ENCODE measurements around the gene CTXN3.
A peak's percentile ranks its signal among the peaks of the same experiment; 100 is the strongest.
"Not testable (repeated sequence)": the region's sequence is repeated elsewhere in the genome, so short reads cannot be mapped to it uniquely, and the experiment has no call there.

Gene CTXN3

DNA sequence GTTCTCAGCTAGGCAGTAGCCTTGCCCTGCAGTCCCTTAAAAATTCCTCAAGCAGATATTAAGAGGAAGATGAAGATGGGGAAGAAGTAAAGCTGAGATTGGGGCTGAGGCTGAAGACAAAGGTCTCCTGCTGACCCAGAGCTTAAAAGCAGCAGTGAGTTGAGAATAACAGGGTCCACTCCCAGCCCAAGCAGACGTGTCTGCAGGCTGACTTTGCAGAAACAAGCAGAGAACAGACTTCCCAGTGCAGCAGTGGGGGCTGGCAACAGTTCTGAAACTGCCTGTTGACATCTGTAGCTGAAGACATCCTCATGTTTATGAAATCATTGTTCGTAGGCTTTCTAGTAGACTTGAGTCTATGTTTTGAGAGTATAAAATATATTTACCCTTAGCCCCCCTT, 1.1 kb downstream of the CTXN3 start:
- H3K27ac ChIP-seq: no peak overlapping the region
- DNase-seq (ENCODE audit: low read depth, low spot score): no peak

DNA sequence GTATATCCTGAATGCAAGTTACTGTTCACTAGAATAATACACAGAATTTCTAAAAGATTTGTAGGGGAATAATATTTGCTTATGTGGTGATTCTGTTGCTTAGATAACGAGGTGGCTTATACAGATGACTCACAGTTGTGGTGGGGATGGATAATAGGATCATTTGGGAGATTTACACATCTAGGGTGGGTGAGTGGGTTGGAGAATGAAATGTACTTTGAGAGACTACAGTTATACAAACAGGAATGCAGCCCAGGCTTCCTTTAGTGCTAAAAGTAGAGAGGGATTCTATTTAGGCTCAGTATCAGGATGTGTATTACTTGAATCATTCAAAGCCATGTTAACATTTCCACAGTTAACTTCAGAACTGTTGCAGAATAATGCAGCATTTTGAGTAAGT, 1.8 kb downstream of the CTXN3 start:
- DNase-seq (ENCODE audit: low read depth, low spot score): no peak
- no peak overlapping the region for H3K27ac ChIP-seq

DNA sequence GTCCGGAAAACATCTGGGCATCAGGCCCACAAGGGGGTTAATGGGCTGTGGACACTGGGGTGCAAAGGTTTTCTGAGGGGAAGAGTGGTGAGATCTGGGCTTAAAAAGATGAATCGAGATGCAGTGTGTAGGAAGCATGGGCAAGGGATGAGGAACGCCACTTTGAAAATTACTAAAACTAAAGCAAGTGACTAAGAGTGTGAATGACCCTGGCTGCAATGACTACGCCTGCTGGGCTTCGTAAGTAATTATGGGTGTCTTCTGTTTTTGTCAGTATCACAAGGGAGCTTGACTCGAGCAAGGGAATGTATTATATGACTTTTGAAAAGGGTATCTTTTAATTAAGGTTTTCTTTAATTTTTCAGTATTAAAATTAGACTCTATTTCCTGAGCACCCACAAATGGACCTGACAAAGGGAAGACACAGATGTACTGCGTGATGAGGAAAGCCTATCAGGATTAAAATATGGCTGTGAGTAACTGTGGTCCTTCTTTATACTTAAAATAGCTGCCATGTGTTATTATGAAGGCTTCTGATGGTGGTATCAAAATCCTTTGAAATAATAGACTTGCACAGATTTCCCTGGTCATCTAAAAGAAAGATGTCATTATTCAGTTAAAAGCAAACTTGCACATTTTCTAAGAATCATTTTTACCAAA, 4.2 kb downstream of the CTXN3 start:
- no peak overlapping the region for H3K27ac ChIP-seq
- DNase-seq (ENCODE audit: low read depth, low spot score): no peak

DNA sequence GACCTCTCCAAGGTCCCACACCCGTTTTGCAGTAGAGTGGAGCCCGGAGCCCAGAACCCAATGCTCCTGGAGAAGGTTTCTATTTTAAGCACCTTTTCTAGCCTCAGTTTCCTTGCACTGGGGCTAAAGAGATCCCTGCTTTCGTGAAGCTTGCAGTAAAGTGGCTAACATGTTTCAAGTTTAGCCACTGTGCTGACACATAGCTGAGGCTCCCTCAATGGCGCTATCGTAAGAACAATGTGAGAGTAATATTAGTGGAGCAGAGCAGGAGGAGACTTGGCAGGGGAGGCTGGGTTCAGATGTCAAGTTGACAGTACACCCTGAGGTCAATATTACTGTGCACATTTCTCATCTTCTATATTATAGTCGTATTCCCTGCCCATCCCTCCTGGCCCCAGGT, 7.9 kb downstream of the CTXN3 start:
- no peak overlapping the region for H3K27ac ChIP-seq
- no peak for DNase-seq (ENCODE audit: low read depth, low spot score)

DNA sequence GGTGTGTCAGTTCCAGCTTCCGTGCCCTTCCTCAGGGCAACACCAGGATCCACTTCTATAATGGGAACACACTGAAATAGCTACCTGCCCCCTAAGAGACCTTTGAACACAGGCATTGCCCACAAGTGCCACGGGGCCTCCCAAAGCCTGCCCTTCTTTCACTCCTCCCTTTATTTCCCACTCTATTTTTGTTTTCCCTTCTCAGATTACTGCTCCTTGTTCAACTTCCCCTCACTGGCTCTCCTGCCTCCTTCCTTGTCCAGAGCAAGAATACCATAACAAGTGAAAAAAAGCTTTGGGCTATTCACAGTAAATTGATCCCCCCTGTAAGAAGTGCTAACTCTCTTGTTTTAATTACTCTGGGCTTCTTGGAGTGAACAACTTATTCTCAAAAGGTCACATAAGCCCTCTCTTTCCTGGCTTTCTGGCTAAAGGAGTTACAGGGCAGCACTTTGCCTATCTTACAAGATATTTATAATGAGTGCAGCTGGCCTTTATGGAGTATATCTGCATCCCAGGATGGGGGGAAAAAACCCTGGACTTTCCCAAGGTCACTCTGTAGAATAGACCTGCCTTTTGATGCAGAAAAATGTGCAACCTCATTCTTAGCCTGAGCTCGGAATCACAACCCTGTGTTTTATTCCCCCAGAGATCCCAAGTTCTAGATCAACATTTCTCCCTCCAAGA, 11.3 kb downstream of the CTXN3 start:
- no peak overlapping the region for H3K27ac ChIP-seq
- no peak for DNase-seq (ENCODE audit: low read depth, low spot score)

DNA sequence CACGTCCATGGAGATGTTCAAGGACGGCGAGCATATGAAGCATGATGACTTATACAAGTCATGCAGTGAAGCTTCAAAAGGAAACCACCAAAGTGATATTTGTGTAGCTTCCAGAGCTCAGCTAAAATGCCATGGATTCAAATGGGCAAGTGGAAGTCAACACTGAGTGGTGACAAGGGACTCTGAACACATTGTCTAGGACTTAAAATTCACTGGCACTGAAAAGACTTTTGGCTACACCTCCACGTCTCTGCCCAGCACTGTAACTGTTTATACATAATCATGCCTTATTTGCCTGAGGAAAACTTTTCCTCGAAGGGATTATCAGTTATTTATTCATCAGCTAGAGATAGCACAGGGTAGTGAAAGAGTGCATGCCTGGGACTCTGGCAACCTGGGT, 15.2 kb downstream of the CTXN3 start:
- no peak for DNase-seq (ENCODE audit: low read depth, low spot score)
- no peak overlapping the region for H3K27ac ChIP-seq

DNA sequence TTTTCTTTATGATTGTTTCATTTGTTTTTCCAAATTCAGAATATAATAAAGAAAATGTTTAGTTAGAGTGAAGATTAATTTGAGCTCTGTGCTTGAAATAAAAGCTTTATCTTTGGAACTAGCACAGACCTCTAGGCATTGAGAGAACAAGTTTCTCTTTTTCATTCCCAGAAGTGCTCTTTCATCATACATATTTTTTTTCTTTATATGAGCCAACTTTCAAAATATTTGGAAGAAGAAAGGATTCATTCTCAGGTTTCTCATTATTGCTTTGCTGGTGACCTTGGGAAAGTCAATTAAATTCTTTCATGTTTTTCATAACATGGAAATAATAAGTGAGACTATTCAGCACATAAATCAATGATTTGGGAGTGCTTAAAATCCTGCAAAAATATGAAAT, 16.8 kb downstream of the CTXN3 start:
- no peak for DNase-seq (ENCODE audit: low read depth, low spot score)

DNA sequence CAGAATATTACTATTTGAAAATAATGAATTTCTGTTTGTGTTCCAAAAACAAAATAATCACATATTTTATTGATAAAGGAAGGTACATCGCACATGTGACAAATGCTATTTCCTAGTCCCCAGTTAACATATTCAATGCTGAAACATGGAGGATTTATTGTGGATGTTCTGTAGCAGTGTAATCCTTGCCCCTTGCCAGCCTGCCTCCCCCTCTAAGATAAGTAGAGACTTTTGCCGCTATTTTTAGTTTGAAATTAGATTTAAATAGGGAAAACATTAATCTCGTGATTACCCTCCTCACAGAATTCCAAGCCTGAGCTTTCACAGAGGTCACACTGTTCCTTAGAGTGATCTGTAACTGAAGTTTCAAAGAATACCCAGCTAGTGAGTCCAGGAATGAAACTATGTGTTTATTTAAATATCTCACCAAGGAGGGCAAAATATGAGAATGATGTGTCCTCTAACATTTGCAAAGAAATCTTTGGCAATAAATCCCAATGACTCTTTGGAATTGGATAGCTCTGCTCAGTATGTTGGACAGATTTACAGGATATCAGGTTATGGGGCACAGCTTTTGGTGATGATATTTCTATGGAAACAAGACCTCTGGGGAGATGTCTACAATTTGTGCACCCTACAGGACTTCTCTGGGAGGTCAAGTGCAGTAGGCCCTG, 17.3 kb downstream of the CTXN3 start:
- no peak for DNase-seq (ENCODE audit: low read depth, low spot score)
- no peak overlapping the region for H3K27ac ChIP-seq

More for the DNA sequence above, 16.8 kb downstream of the CTXN3 start:
- H3K27ac ChIP-seq: no peak overlapping the region

DNA sequence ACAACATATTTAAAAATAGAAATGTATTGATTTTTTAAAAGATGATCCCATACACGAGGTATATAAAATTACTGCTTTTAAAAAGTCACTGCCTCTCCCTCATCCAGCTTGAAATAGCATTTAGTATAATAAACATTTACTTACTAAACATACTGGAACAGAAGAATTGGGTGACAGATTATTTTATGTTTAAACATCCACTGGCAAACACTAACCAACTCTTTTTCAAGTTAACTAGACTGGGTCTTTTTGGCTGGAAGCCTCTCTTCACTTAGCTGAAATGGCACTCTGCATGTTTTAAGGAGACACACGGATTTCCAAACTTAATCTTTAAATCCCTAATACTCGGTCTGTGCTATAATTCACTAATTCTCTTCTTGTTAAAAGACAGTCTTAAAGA, 19.0 kb downstream of the CTXN3 start:
- DNase-seq (ENCODE audit: low read depth, low spot score): no peak
- H3K27ac ChIP-seq: no peak overlapping the region

DNA sequence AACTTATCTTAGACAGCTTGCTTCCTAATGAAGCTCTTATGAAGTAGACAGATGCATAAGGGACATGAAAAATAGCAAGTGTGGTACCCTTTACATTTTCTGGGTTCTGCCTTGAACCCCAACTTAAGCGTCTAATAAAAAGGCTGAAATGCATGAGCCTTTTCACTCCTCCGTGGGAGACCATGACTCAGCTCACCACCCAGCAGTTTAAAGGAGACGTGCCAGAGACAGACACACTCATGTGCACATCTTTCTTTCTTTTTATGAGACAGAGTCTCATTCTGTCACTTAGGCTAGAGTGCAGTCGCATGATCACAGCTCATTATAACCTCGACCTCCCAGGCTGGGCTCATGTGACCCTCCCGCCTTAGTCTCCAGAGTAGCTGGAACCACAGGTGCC, 22.3 kb downstream of the CTXN3 start:
- no peak overlapping the region for H3K27ac ChIP-seq
- no peak for DNase-seq (ENCODE audit: low read depth, low spot score)

DNA sequence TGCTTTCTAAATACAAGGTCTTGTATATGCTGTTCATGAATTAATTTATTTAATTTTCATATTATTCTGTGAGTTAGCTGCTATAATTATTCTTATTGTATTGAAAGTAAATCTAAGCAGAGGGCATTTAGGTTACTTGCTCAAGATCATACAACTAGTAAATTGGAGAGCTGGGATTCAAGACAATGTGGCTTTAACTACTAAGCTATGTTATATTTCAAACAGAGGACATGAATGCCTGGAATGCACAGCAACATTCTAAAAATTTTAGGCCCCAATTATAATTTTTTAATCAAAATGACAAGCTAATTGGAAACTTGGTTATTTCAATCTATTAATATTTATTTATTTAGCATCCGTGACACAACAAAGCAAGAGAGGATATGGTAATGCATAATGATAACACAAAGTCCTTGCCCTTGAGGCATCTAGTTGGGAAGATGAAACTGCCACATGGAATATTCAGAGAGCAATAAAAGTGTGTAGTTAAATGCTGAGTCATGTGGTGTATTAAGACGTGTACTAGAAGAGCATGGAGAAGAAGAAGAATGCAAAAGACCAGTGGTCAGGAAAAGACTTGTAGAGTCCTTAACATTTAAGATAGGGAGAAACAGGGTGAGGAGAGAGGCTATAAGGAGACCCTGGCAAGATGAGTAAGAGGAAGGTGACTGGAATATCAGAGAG, 24.4 kb downstream of the CTXN3 start:
- no peak for DNase-seq (ENCODE audit: low read depth, low spot score)
- no peak overlapping the region for H3K27ac ChIP-seq

DNA sequence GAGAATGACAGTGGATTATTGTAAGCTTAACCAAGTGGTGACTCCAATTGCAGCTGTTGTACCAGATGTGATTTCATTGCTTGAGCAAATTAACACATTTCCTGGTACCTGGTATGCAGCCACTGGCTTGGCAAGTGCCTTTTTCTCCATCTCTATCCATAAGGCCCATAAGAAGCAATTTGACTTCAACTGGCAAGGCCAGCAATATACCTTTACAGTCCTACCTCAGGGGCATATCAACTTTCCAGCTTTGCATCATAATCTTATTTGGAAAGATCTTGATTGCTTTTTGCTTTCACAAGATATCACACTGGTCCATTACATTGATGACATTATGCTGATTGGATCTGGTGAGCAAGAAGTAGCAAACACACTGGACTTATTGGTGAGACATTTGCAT, 28.1 kb downstream of the CTXN3 start:
- not testable (repeated sequence) for DNase-seq (ENCODE audit: low read depth, low spot score); H3K27ac ChIP-seq

DNA sequence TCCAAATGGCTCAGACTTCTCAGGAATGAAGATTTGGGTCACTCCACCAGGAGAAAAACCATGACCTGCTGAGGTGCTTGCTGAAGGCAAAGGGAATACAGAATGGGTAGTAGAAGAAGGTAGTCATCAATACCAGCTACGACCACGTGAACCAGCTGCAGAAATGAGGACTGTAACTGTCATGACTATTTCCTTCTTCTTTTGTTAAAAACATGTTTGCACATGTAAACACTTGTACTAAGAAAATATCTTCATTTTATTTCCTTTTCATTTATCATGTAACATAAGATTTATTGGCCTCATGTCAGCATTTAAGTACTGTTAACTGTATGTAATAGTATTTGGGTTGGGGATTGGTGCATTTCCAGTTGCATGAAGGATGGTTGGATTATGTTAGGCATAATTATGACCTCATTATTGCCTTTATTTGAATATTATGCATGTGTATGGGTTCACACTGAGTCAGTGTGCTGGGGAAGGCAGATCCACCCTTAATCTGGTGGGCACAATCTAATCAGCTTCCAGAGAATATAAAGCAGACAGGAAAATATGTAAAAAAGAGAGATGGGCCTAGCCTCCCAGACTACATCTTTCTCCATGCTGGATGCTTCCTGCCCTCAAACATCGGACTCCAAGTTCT, 30.9 kb downstream of the CTXN3 start:
- H3K27ac ChIP-seq: not testable (repeated sequence)
- peak; percentile 33 for DNase-seq (ENCODE audit: low read depth, low spot score)

DNA sequence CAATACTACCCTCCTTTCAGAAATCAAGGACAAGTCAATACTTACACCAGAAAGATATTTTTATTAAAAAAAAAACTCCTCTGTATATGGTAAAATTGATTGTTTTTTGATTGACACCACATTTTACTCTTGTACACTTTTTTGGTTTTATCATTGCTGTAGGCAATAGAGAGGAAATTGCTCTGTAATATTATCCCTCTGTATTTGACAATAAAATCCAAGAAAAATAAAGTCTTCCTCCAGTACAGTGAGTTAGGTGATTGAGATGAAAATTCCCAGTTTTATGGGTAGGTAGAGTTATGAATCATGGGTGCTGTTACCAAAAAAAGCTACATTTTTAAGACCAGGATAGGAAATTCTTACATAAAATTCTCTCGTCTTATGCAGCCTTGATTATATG, 31.7 kb downstream of the CTXN3 start:
- DNase-seq (ENCODE audit: low read depth, low spot score): no peak
- no peak overlapping the region for H3K27ac ChIP-seq

DNA sequence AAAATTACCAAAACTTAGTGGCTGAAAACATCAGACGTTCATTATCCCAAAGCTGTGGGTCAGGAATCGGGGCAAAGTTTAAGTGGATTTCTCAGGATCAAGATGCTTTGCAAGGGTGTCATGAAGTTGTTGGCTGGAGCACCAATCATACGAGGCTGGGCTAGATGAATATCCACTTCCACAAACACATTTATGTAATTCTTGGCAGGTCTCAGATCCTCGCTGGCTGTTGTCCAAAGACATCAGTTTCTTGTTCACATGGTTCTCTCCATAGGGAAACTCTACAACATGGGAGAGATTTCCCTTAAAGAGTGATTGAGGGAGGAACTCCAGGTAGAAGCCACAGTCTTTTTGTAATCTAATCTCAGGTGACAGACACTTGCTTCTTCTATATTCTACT, 34.1 kb downstream of the CTXN3 start:
- H3K27ac ChIP-seq: no peak overlapping the region
- DNase-seq (ENCODE audit: low read depth, low spot score): no peak

DNA sequence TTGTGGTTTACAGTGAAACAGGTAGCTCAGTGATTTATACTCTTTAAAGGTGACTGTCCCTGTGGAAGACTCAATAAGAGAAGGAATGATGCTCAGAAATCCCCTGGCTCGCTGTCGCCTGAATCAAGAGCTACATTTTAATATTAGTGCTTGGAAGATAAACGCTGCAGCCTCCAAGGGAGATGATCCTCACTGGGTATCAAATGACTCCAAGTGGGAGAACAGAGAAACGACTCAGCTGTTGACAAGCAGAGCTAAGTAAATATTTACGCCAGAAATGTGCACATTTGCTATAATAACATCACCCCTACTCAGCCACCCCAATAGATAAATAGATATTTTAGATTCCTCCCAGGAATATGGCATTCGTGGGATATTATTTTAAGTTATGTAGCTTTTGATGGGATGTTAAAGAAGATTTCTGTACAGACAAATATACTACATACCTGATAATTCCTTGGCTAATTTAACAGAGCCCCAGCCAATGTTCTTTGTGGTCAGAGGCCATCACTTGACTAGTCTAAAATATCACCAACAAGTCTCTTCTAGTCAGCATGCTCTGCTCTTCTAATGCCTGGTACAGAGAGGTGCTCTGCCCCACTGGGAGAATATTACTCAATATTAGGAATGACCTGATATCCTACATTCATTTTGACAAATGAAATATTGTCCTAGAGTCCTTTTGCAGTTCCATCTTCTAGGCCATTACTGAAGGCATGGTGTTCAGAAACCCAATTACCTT, 36.0 kb downstream of the CTXN3 start:
- no peak for DNase-seq (ENCODE audit: low read depth, low spot score)
- no peak overlapping the region for H3K27ac ChIP-seq

DNA sequence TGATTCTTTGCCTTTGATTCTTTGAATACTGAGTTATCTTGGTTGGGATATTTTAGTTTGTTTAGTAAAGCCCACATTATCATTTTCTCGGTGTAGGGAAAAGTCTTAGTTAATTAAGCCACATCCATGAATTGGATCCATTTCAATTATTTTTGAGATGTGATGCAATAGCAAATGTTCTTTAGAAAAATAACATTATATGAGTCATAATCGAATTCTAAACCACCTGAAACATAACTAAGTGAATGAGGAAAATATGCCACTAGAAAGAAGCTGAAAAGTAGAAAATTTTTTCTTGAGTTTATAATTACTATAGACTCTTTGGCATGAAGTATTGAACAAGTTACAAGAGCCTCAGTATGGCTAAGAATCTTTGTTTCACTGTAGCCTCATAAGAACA, 36.8 kb downstream of the CTXN3 start:
- DNase-seq (ENCODE audit: low read depth, low spot score): no peak
- no peak overlapping the region for H3K27ac ChIP-seq

DNA sequence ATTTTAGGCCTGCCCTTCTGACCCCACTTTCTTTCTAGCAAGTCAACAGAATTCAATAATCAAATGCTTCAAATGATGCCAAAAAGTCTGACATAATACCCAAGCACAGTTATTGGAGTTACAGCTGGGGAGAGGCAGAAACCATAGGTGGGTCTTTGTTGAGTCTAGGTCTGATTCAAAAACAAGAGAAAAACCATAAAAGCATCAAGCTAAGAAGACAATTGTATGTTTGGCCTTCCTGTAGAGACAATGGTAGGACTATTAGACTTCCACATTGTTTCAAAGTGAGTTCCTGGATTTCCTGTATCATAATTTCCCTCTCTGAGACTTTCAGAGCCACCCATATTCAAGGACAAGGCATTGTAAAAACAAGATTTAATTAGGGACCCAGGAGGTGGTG, 37.5 kb downstream of the CTXN3 start:
- H3K27ac ChIP-seq: no peak overlapping the region
- DNase-seq (ENCODE audit: low read depth, low spot score): no peak

DNA sequence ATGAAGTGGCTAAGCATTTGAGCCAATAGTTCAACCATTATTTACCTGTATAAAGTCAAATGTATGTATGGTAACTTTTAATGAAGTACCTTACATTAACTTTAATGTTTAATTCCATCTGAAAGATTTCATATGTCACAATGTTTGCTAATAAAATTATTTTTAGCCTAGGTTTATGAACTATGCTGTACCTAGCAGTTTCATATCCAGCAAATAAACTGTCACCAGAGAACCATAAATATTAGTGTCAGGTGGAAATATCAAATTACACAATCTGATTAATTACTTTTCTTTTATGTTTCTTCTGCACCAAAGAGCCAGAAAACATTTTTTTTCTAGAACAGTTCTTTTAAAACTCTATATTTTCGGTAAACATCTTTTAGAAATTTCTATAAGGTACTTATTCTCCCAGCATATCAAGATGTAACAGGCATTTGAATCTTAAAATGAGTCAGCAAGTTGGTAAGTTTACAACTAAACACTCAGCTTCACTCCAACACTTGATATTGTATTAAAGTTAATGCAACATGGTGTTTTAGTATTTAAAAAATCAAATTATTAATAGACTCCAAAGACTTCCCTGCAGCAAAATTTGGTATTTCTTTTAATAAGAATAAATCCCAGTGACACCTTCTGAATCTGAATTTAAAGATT, 45.8 kb downstream of the CTXN3 start:
- H3K27ac ChIP-seq: no peak overlapping the region
- DNase-seq (ENCODE audit: low read depth, low spot score): no peak

DNA sequence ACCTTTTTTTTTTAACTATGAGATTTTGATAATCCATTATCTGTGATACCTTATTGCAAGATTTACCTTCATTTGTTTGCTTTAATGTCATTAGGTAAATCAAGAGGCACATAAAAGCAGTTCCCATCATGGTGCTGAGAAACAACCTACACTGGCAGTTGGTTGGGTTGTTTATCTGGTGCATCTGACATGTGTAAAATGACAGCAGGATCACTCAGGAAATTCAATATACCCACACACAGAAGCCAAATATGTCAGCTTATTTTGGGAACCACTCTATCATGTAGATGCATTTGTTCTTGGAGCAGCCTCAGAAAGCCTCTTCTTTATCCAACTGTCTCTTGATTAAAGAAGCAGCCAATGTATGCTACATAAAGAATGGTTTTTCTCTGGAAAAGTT, 46.5 kb downstream of the CTXN3 start:
- no peak overlapping the region for H3K27ac ChIP-seq
- no peak for DNase-seq (ENCODE audit: low read depth, low spot score)
